Gastrocnemius medialis (tissue), 4 donors: ENCODE measurements around the gene ELK3. TPM values are rescaled to one million over a fixed set of nuclear protein-coding genes. Genes with fewer than 3 reads are reported as not detected.

Experiments
- ATAC-seq, 2 donors: fragments of 150-250 bp; one replicate each; pipeline ENCODE4 v1.9.1; 2016
- DNase-seq, 2 donors: peaks; one replicate each; pipeline ENCODE4 v3.0.0-alpha.2; 2019
- H3K27ac ChIP-seq, 4 donors: fragments of 200-600 bp; sonication (generic); 1 replicate in 1 of 4; 2 replicates in 3 of 4; pipeline ENCODE4 v1.5.1; 2016 to 2018; ENCODE audit warnings: mild to moderate bottlenecking in 2 of 4, moderate library complexity in 1 of 4
- H3K27me3 ChIP-seq, 3 donors: fragments of 200-600 bp; sonication (generic) in 2 of 3; 1 replicate in 1 of 3; 2 replicates in 2 of 3; pipeline versions ENCODE4 v1.5.1 to v1.6.0; 2016 to 2019; ENCODE audit warnings: mild to moderate bottlenecking in 1 of 3, moderate library complexity in 1 of 3
- H3K36me3 ChIP-seq, 2 donors: fragments of 200-600 bp; sonication (generic) in 1 of 2; one replicate each; pipeline ENCODE4 v1.5.1; 2017 to 2018
- H3K4me1 ChIP-seq, 2 donors: fragments of 200-600 bp; sonication (generic) in 1 of 2; one replicate each; pipeline ENCODE4 v1.5.1; 2016 to 2017; ENCODE audit warnings: mild to moderate bottlenecking in 2 of 2
- H3K4me3 ChIP-seq, 4 donors: fragments of 200-600 bp; sonication (generic) in 3 of 4; 1 replicate in 1 of 4; 2 replicates in 3 of 4; pipeline ENCODE4 v1.5.1; 2016 to 2019; ENCODE audit warnings: mild to moderate bottlenecking in 2 of 4
- H3K9me3 ChIP-seq, 3 donors: fragments of 200-600 bp; sonication (generic) in 2 of 3; 1 replicate in 1 of 3; 2 replicates in 2 of 3; pipeline ENCODE4 v1.5.1; 2016 to 2019
- CTCF ChIP-seq, 5 experiments: fragments of 450-650 bp in 3 of 5; fragments of 200-600 bp in 2 of 5; sonication (generic) in 2 of 5; IDR thresholded peaks in 4 of 5; conservative IDR thresholded peaks in 1 of 5; 1 replicate in 4 of 5; 2 replicates in 1 of 5; pipeline ENCODE4 v1.5.1; 2016 to 2019; ENCODE audit warnings: antibody characterized with exemption in 5 of 5, mild to moderate bottlenecking in 3 of 5, moderate library complexity in 3 of 5
- POLR2A ChIP-seq, 2 donors: fragments of 450-650 bp; IDR thresholded peaks; one replicate each; pipeline ENCODE4 v1.6.1; 2017; ENCODE audit warnings: antibody characterized with exemption in 2 of 2, mild to moderate bottlenecking in 2 of 2, moderate library complexity in 2 of 2
- in situ Hi-C, 4 donors: fragments of 200-750 bp; cut with MboI; loops; one replicate each; pipeline versions ENCODE4 v1.15.0 to v1.8.0; 2017; ENCODE audit warnings: low sequenced_read_pairs in 4 of 4
- intact Hi-C: fragments of 100-400 bp; cut with DNase I; formaldehyde crosslinking; loops from one replicate; pipeline ENCODE4 v1.15.1; 2023; ENCODE audit warnings: low total_unique reads
- total RNA-seq, 4 donors: library from RNA; depleted of rRNA; stranded (reverse); fragments of >200 nt; gene quantifications; one replicate each; pipeline versions ENCODE4 v1.1.0 to v1.2.3, GENCODE V29; 2016

ELK3 gene
- total RNA-seq, 4 donors from 2014 or later = 3.7 to 6.6 (median 4.9) TPM

- Histone ChIP-seq H3K36me3 (no peaks in the 10 kb centered on the region), H3K4me1 (no peaks in the 10 kb centered on the region), H3K27me3 (peaks cover 2 to 12% (median 11%) of the 10 kb centered on the region in 3 donors), H3K4me3 (no peak overlapping the region), H3K27ac (peak overlapping the region; percentile 37 to 65 (median 44)), H3K9me3 (no peaks in the 10 kb centered on the region)
- in situ Hi-C loops (no loop called here), intact Hi-C loops (no loop called here)
- DNase-seq = no peak
- TF ChIP-seq CTCF (IDR thresholded peaks at IDR 0.05 in 4 of 5, conservative IDR thresholded peaks at IDR 0.05 in 1 of 5) (no peak), POLR2A (IDR thresholded peaks at IDR 0.05) (no peak)
- peak in 1 of 2 donors; percentile 45 for ATAC-seq
These were observed 3.5 kb downstream of the ELK3 start for GRCh38 chr12:96197503-96198272.

- H3K9me3 ChIP-seq = no peaks in the 10 kb centered on the region
- H3K27me3 ChIP-seq = peaks cover 2 to 11% (median 6%) of the 10 kb centered on the region in 3 donors
- H3K4me3 ChIP-seq = no peak overlapping the region
- H3K27ac ChIP-seq = peak overlapping the region in 2 of 4 donors; percentile 37 to 56
- TF ChIP-seq POLR2A (IDR thresholded peaks at IDR 0.05) (no peak), CTCF (IDR thresholded peaks at IDR 0.05 in 4 of 5, conservative IDR thresholded peaks at IDR 0.05 in 1 of 5) (no peak)
- no peaks in the 10 kb centered on the region for H3K4me1 ChIP-seq
- in situ Hi-C loops = no loop called here
- intact Hi-C loops = no loop called here
- H3K36me3 ChIP-seq = no peaks in the 10 kb centered on the region
- DNase-seq (no peak), ATAC-seq (no peak)
These were observed 4.8 kb downstream of the ELK3 start for GRCh38 chr12:96198965-96199364.

GRCh38 chr12:96199464-96199863, 5.3 kb downstream of the ELK3 start:
- H3K9me3 ChIP-seq = no peaks in the 10 kb centered on the region

GRCh38 chr12:96201272-96202227, 7.4 kb downstream of the ELK3 start:
- H3K4me3 ChIP-seq = no peak overlapping the region
- no peaks in the 10 kb centered on the region for H3K36me3 ChIP-seq
- H3K4me1 ChIP-seq = no peaks in the 10 kb centered on the region
- TF ChIP-seq CTCF (IDR thresholded peaks at IDR 0.05 in 4 of 5, conservative IDR thresholded peaks at IDR 0.05 in 1 of 5) (no peak), POLR2A (IDR thresholded peaks at IDR 0.05) (no peak)
- intact Hi-C loops (no loop called here), in situ Hi-C loops (loop anchor here in 3 of 4 donors (10.0 to 25.0 kb wide), 2 partner anchors 137 to 311 kb away; no protein-coding TSS in a partner anchor)
- DNase-seq (no peak), ATAC-seq (no peak)
- H3K27ac ChIP-seq = no peak overlapping the region
- H3K9me3 ChIP-seq = no peaks in the 10 kb centered on the region
- no peaks in the 10 kb centered on the region for H3K27me3 ChIP-seq

More at GRCh38 chr12:96199464-96199863, 5.3 kb downstream of the ELK3 start:
- H3K4me3 ChIP-seq = no peak overlapping the region
- in situ Hi-C loops (no loop called here), intact Hi-C loops (no loop called here)
- peak overlapping the region in 1 of 4 donors; percentile 37 for H3K27ac ChIP-seq
- no peaks in the 10 kb centered on the region for H3K36me3 ChIP-seq
- no peaks in the 10 kb centered on the region for H3K4me1 ChIP-seq
- TF ChIP-seq CTCF (IDR thresholded peaks at IDR 0.05 in 4 of 5, conservative IDR thresholded peaks at IDR 0.05 in 1 of 5) (no peak), POLR2A (IDR thresholded peaks at IDR 0.05) (no peak)
- DNase-seq = no peak
- H3K27me3 ChIP-seq = peaks cover 2 to 11% (median 6%) of the 10 kb centered on the region in 3 donors
- no peak for ATAC-seq
